ENCODE measurements around the gene SUN3.

- no peak for TF ChIP-seq CTCF (IDR thresholded peaks at IDR 0.05)
- TF ChIP-seq POLR2A (IDR thresholded peaks at IDR 0.05), result no peak
Measured at GRCh38 chr7:48006866-48007265, 22.0 kb downstream of the SUN3 start.
